ENCODE results near the gene FARSA. TPM values are rescaled to one million over a fixed set of nuclear protein-coding genes. Genes with fewer than 3 reads are reported as not detected.
A peak's percentile ranks its signal among the peaks of the same experiment; 100 is the strongest.
"Not testable (repeated sequence)": the region's sequence is repeated elsewhere in the genome, so short reads cannot be mapped to it uniquely, and the experiment has no call there.

FARSA gene
- total RNA-seq, 1 donor = 47.8 TPM

DNA sequence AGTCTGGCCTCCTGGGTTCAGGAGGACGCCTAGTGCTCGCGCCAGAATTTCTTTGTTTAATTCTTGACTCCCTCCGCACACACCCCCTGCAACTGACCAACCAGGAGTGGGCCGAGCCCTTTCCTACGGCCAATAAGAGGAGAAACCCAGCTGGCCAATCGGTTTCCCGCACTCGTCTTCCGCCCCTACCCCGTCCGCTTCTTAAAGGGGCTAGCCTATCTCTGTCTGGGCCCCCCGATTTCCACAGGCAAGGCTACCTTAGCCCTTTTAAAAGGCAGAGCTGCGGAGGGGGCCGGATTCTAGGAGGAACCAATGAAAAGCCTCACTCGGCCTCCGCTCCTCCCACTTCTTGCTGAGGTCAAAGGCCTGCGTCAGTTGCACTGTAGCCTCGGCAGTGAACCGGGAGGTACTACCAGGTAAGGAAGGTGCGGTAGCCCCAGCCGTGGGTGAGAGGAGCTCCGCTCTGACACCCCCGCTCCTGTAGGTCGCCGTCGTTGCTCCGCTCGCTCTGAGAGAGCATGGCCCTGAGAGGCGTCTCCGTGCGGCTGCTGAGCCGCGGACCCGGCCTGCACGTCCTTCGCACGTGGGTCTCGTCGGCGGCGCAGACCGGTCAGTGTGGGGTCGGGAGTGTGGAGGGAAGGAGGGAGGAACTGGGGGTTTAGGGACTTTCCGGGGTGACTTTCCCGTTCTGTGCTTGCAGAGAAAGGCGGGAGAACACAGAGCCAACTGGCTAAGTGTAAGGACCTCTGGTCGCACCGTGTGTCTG lies 42.5 kb downstream of the FARSA start, which contains the start of gene GCDH:
TSS of gene GCDH (plus strand) at position 374 of the 766 bp plus-strand sequence. CDS start at position 519, 145 bp downstream.
- peaks cover 11% of the 10 kb centered on the region for H3K36me3 ChIP-seq (ENCODE audit: insufficient read depth, low read length)
- H3K4me1 ChIP-seq (ENCODE audit: insufficient read depth, low read length) = peaks cover 13% of the 10 kb centered on the region
- H3K9me3 ChIP-seq (ENCODE audit: low read depth, low read length) = no peaks in the 10 kb centered on the region
- peaks cover 10% of the 10 kb centered on the region for H3K79me2 ChIP-seq (ENCODE audit: insufficient read depth, low read length)
- DNase-seq (ENCODE audit: insufficient read length, low spot score, missing footprints) = peak; percentile 100
- H3K4me3 ChIP-seq (ENCODE audit: insufficient read depth, low read length) = peak within 1 kb of the TSS; percentile 92
- peak within 1 kb of the TSS; percentile 98 for H3K4me2 ChIP-seq (ENCODE audit: insufficient read depth, low read length)
- peak within 1 kb of the TSS; percentile 65 for H3K27ac ChIP-seq (ENCODE audit: low read depth, low read length)
- TF ChIP-seq, protein P1, sequence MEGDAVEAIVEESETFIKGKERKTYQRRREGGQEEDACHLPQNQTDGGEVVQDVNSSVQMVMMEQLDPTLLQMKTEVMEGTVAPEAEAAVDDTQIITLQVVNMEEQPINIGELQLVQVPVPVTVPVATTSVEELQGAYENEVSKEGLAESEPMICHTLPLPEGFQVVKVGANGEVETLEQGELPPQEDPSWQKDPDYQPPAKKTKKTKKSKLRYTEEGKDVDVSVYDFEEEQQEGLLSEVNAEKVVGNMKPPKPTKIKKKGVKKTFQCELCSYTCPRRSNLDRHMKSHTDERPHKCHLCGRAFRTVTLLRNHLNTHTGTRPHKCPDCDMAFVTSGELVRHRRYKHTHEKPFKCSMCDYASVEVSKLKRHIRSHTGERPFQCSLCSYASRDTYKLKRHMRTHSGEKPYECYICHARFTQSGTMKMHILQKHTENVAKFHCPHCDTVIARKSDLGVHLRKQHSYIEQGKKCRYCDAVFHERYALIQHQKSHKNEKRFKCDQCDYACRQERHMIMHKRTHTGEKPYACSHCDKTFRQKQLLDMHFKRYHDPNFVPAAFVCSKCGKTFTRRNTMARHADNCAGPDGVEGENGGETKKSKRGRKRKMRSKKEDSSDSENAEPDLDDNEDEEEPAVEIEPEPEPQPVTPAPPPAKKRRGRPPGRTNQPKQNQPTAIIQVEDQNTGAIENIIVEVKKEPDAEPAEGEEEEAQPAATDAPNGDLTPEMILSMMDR (IDR thresholded peaks at IDR 0.05; ENCODE audit: extremely low read depth, low read depth, low read length) = no peak
- peaks cover 2% of the 10 kb centered on the region for H4K20me1 ChIP-seq (ENCODE audit: insufficient read depth, low read length)
- H2AFZ ChIP-seq (ENCODE audit: low read length) = peak within 1 kb of the TSS; percentile 96
- H3K27me3 ChIP-seq (ENCODE audit: insufficient read depth, low read length) = peaks cover 12% of the 10 kb centered on the region

DNA sequence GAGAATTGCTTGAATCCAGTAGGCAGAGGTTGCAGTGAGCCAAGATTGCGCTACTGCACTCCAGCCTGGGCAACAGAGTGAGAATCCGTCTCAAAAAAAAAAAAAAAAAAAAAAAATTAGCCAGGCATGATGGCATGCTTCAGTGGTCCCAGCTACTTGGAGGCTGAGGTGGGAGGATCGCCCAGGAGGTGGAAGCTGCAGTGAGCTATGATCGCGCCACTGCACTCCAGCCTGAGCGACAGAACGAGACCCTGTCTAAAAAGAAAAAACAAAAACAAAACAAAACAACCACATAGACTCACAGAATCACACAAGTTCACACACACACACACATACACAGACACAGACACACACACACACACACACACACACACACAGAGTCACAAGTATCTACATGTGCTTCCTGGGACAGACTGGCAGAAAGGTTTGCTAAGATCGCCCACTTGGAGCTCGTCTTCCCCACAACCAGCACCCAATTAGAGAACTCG lies 43.2 kb downstream of the FARSA start:
- Histone ChIP-seq H3K4me2 (ENCODE audit: insufficient read depth, low read length) (peak overlapping the region; percentile 98), H3K79me2 (ENCODE audit: insufficient read depth, low read length) (peaks cover 10% of the 10 kb centered on the region), H3K4me3 (ENCODE audit: insufficient read depth, low read length) (peak overlapping the region; percentile 92), H3K27me3 (ENCODE audit: insufficient read depth, low read length) (peaks cover 12% of the 10 kb centered on the region), H2AFZ (ENCODE audit: low read length) (peak overlapping the region; percentile 66), H3K4me1 (ENCODE audit: insufficient read depth, low read length) (peaks cover 13% of the 10 kb centered on the region)
- not testable (repeated sequence) for H3K27ac ChIP-seq (ENCODE audit: low read depth, low read length); H4K20me1 ChIP-seq (ENCODE audit: insufficient read depth, low read length); H3K9me3 ChIP-seq (ENCODE audit: low read depth, low read length); DNase-seq (ENCODE audit: insufficient read length, low spot score, missing footprints); H3K36me3 ChIP-seq (ENCODE audit: insufficient read depth, low read length)

DNA sequence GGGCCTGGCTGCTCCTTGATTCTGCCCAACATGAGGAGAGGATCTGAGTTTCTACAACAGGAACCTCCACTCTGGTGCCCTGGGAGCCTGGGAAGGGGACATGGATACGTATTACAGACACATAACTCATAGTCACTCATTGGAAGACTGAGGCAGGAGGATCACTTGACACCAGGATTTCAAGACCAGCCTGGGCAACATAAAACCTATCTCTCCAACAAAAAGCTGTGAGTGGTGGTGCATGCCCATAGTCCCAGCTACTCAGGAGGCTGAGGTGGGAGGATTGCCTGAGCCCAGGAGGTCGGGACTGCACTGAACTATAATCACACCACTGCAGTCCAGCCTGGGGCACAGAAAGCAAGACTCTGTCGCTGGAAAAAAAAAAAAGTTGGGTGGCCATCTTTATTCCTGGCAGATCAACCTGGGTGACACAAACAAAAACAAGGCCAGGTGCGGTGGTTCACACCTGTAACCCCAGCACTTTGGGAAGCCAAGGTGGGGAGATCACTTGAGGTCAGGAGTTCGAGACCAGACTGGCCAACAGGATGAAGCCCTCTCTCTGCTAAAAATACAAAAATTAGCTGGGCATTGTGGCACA lies 45.4 kb downstream of the FARSA start:
- TF ChIP-seq, protein P1 (IDR thresholded peaks at IDR 0.05; ENCODE audit: extremely low read depth, low read depth, low read length) = no peak
- peaks cover 13% of the 10 kb centered on the region for H3K4me1 ChIP-seq (ENCODE audit: insufficient read depth, low read length)
- no peaks in the 10 kb centered on the region for H3K36me3 ChIP-seq (ENCODE audit: insufficient read depth, low read length)
- H3K79me2 ChIP-seq (ENCODE audit: insufficient read depth, low read length) = peaks cover 10% of the 10 kb centered on the region
- H3K9me3 ChIP-seq (ENCODE audit: low read depth, low read length) = peaks cover 9% of the 10 kb centered on the region
- no peak overlapping the region for H3K4me3 ChIP-seq (ENCODE audit: insufficient read depth, low read length)
- H4K20me1 ChIP-seq (ENCODE audit: insufficient read depth, low read length) = peaks cover 2% of the 10 kb centered on the region
- no peak overlapping the region for H3K27ac ChIP-seq (ENCODE audit: low read depth, low read length)
- DNase-seq (ENCODE audit: insufficient read length, low spot score, missing footprints) = peak; percentile 65
- no peak overlapping the region for H2AFZ ChIP-seq (ENCODE audit: low read length)
- no peak overlapping the region for H3K4me2 ChIP-seq (ENCODE audit: insufficient read depth, low read length)
- H3K27me3 ChIP-seq (ENCODE audit: insufficient read depth, low read length) = peaks cover 26% of the 10 kb centered on the region

DNA sequence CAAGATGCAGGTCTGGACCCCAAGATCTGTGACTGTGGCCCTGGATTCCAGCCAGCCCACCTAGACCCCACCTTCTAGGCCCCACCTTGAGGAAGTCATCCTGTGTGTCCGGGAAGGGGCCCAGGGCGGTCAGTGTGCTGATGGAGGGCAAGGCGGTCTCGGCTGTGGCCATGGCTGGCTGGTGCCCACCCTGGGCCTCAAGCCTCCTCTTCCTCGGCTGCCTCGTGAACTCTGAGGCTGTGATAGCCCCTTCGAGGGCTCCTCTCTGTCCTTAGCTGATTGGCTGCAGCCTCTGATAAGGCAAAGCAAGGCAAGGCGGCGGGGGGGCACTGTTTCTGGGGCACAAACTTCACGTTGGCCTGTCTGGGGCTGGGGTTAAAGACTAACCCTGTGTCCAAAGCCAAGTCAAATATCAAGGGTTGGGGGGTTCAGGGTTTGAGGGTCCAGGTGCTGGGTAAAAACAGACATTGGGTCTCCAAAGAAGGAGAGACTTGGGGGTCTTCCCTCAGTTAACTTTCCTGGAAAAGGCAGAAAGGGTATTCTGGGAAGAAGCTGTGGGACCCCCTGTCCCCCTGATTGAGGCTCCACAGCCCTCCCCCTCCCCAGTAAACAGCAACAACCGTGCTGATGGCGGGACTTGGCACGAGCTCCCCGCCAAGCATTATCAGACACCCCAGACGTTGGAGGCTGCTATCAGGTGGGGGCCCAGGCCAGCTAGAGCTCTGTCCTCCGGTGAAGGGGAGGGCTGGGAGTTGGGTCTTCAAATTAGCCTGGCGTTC lies 46.4 kb downstream of the FARSA start, which contains the start of gene KLF1:
TSS of gene KLF1 (minus strand) at position 233 of the 779 bp plus-strand sequence. CDS start at position 172, 61 bp downstream.
- H4K20me1 ChIP-seq (ENCODE audit: insufficient read depth, low read length) = peaks cover 2% of the 10 kb centered on the region
- no peaks in the 10 kb centered on the region for H3K36me3 ChIP-seq (ENCODE audit: insufficient read depth, low read length)
- peaks cover 9% of the 10 kb centered on the region for H3K9me3 ChIP-seq (ENCODE audit: low read depth, low read length)
- no peak within 1 kb of the TSS for H2AFZ ChIP-seq (ENCODE audit: low read length)
- H3K79me2 ChIP-seq (ENCODE audit: insufficient read depth, low read length) = peaks cover 10% of the 10 kb centered on the region
- DNase-seq (ENCODE audit: insufficient read length, low spot score, missing footprints) = peak; percentile 27
- no peak within 1 kb of the TSS for H3K4me2 ChIP-seq (ENCODE audit: insufficient read depth, low read length)
- H3K4me1 ChIP-seq (ENCODE audit: insufficient read depth, low read length) = peaks cover 13% of the 10 kb centered on the region
- TF ChIP-seq, protein P1 (IDR thresholded peaks at IDR 0.05; ENCODE audit: extremely low read depth, low read depth, low read length) = no peak
- no peak within 1 kb of the TSS for H3K4me3 ChIP-seq (ENCODE audit: insufficient read depth, low read length)
- peaks cover 26% of the 10 kb centered on the region for H3K27me3 ChIP-seq (ENCODE audit: insufficient read depth, low read length)
- no peak within 1 kb of the TSS for H3K27ac ChIP-seq (ENCODE audit: low read depth, low read length)

All from osteoblast (primary cell).